ENCODE data around the gene RNF144B.

GRCh38 chr6:18489335-18489734 lies 102.2 kb downstream of the RNF144B start:
- TF ChIP-seq POLR2AphosphoS5 (IDR thresholded peaks at IDR 0.05; ENCODE audit: low read depth, low read length) (no peak), POLR2A (IDR thresholded peaks at IDR 0.05; ENCODE audit: low read depth, low read length) (no peak), TAF1 (IDR thresholded peaks at IDR 0.05; ENCODE audit: borderline replicate concordance, low read depth, low read length) (no peak)

Data from GM12892 (cell line).